ENCODE results near the gene NADK.

NADK gene

GRCh38 chr1:1761504-1762376 lies 16.5 kb downstream of the NADK start:
- Histone ChIP-seq H2BK12ac (ENCODE audit: low read length in 2 of 2) (no peak overlapping the region), H3K18ac (ENCODE audit: low read depth in 1 of 2, low read length in 2 of 2) (no peak overlapping the region), H2AFZ (ENCODE audit: low read depth, low read length) (no peak overlapping the region), H3K4me2 (ENCODE audit: low read length, poor library complexity, severe bottlenecking) (no peak overlapping the region), H2BK120ac (ENCODE audit: low read depth, low read length) (no peak overlapping the region), H2BK5ac (ENCODE audit: low read depth, low read length, poor library complexity, severe bottlenecking) (no peak overlapping the region), H3K9me3 (ENCODE audit: control insufficient read depth, low read length) (no peaks in the 10 kb centered on the region), H2AK5ac (ENCODE audit: low read length, severe bottlenecking) (no peak overlapping the region), H3K4me3 (ENCODE audit: insufficient read depth in 1 of 2, low read depth in 1 of 2, low read length in 2 of 2) (no peak overlapping the region), H4K8ac (ENCODE audit: low read length) (no peak overlapping the region), H4K91ac (ENCODE audit: low read length) (no peak overlapping the region), H3K14ac (ENCODE audit: low read length in 2 of 2) (no peak overlapping the region), H3K27me3 (ENCODE audit: control insufficient read depth in 1 of 2, insufficient read depth in 1 of 2, low read length in 2 of 2) (no peaks in the 10 kb centered on the region), H2BK15ac (ENCODE audit: low read depth, poor library complexity, severe bottlenecking) (no peak overlapping the region), H3K27ac (ENCODE audit: low read length, poor library complexity, severe bottlenecking) (no peak overlapping the region), H3K79me1 (replicated peaks; ENCODE audit: low read length, poor library complexity, severe bottlenecking) (peaks cover 42% of the 10 kb centered on the region), H3K4me1 (ENCODE audit: control insufficient read depth, insufficient read depth, low read depth, low read length) (peaks cover 14% of the 10 kb centered on the region), H3K4ac (ENCODE audit: low read depth in 1 of 2, low read length in 2 of 2) (no peak overlapping the region), H3K9ac (ENCODE audit: low read length) (no peak overlapping the region), H3K23ac (ENCODE audit: low read length in 2 of 2) (no peak overlapping the region), H3K36me3 (ENCODE audit: control insufficient read depth in 1 of 2, insufficient read depth in 2 of 2, low read depth in 1 of 2, low read length in 2 of 2) (peaks cover 63 to 81% of the 10 kb centered on the region in 2 experiments)
- 98% methylated on average over 23 of the region's 23 CpGs for WGBS
- no peak for DNase-seq

DNA sequence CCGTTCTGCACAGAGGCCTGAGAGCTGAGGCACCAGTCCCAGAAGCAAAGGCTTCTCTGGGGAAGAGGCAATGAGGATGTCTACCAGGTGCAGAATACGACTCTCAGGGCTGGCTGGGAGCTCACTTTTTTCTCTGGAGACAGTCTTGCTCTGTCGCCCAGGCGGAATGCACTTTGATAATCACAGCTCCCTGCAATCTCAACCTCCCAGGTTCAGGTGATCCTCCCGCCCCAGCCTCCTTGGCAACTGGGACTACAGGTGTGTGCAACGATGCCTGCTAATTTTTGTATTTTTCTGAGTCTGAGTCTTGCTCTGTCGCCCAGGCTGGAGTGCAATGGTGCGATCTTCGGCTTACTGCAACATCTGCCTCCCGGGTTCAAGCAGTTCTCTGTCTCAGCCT lies 17.6 kb downstream of the NADK start:
- Histone ChIP-seq H3K18ac (ENCODE audit: low read depth in 1 of 2, low read length in 2 of 2) (no peak overlapping the region), H2BK5ac (ENCODE audit: low read depth, low read length, poor library complexity, severe bottlenecking) (no peak overlapping the region), H3K9ac (ENCODE audit: low read length) (no peak overlapping the region), H3K14ac (ENCODE audit: low read length in 2 of 2) (no peak overlapping the region), H3K27ac (ENCODE audit: low read length, poor library complexity, severe bottlenecking) (no peak overlapping the region), H2BK15ac (ENCODE audit: low read depth, poor library complexity, severe bottlenecking) (no peak overlapping the region), H4K8ac (ENCODE audit: low read length) (no peak overlapping the region), H2BK120ac (ENCODE audit: low read depth, low read length) (no peak overlapping the region), H3K4me3 (ENCODE audit: insufficient read depth in 1 of 2, low read depth in 1 of 2, low read length in 2 of 2) (no peak overlapping the region), H4K91ac (ENCODE audit: low read length) (no peak overlapping the region), H3K4me1 (ENCODE audit: control insufficient read depth, insufficient read depth, low read depth, low read length) (peaks cover 14% of the 10 kb centered on the region), H3K23ac (ENCODE audit: low read length in 2 of 2) (no peak overlapping the region), H3K27me3 (ENCODE audit: control insufficient read depth in 1 of 2, insufficient read depth in 1 of 2, low read length in 2 of 2) (no peaks in the 10 kb centered on the region), H2BK12ac (ENCODE audit: low read length in 2 of 2) (no peak overlapping the region), H3K4me2 (ENCODE audit: low read length, poor library complexity, severe bottlenecking) (no peak overlapping the region), H2AFZ (ENCODE audit: low read depth, low read length) (no peak overlapping the region), H2AK5ac (ENCODE audit: low read length, severe bottlenecking) (no peak overlapping the region), H3K4ac (ENCODE audit: low read depth in 1 of 2, low read length in 2 of 2) (no peak overlapping the region), H3K9me3 (ENCODE audit: control insufficient read depth, low read length) (no peaks in the 10 kb centered on the region), H3K36me3 (ENCODE audit: control insufficient read depth in 1 of 2, insufficient read depth in 2 of 2, low read depth in 1 of 2, low read length in 2 of 2) (peaks cover 73 to 90% of the 10 kb centered on the region in 2 experiments), H3K79me1 (replicated peaks; ENCODE audit: low read length, poor library complexity, severe bottlenecking) (peaks cover 48% of the 10 kb centered on the region)
- DNase-seq = no peak
- WGBS = 95% methylated on average over 10 of the region's 10 CpGs

GRCh38 chr1:1760345-1760650 lies 18.0 kb downstream of the NADK start:
- Histone ChIP-seq H3K27me3 (ENCODE audit: control insufficient read depth in 1 of 2, insufficient read depth in 1 of 2, low read length in 2 of 2) (no peaks in the 10 kb centered on the region), H3K4me3 (ENCODE audit: insufficient read depth in 1 of 2, low read depth in 1 of 2, low read length in 2 of 2) (no peak overlapping the region), H3K14ac (ENCODE audit: low read length in 2 of 2) (no peak overlapping the region), H4K91ac (ENCODE audit: low read length) (no peak overlapping the region), H3K4ac (ENCODE audit: low read depth in 1 of 2, low read length in 2 of 2) (no peak overlapping the region), H3K4me1 (ENCODE audit: control insufficient read depth, insufficient read depth, low read depth, low read length) (peaks cover 14% of the 10 kb centered on the region), H3K18ac (ENCODE audit: low read depth in 1 of 2, low read length in 2 of 2) (no peak overlapping the region), H2BK5ac (ENCODE audit: low read depth, low read length, poor library complexity, severe bottlenecking) (no peak overlapping the region), H3K4me2 (ENCODE audit: low read length, poor library complexity, severe bottlenecking) (no peak overlapping the region), H3K9me3 (ENCODE audit: control insufficient read depth, low read length) (no peaks in the 10 kb centered on the region), H2BK120ac (ENCODE audit: low read depth, low read length) (no peak overlapping the region), H2AFZ (ENCODE audit: low read depth, low read length) (no peak overlapping the region), H2BK12ac (ENCODE audit: low read length in 2 of 2) (no peak overlapping the region), H3K23ac (ENCODE audit: low read length in 2 of 2) (no peak overlapping the region), H3K36me3 (ENCODE audit: control insufficient read depth in 1 of 2, insufficient read depth in 2 of 2, low read depth in 1 of 2, low read length in 2 of 2) (peaks cover 75 to 94% of the 10 kb centered on the region in 2 experiments), H2AK5ac (ENCODE audit: low read length, severe bottlenecking) (no peak overlapping the region), H4K8ac (ENCODE audit: low read length) (no peak overlapping the region), H3K79me1 (replicated peaks; ENCODE audit: low read length, poor library complexity, severe bottlenecking) (peaks cover 50% of the 10 kb centered on the region), H3K27ac (ENCODE audit: low read length, poor library complexity, severe bottlenecking) (no peak overlapping the region), H3K9ac (ENCODE audit: low read length) (no peak overlapping the region), H2BK15ac (ENCODE audit: low read depth, poor library complexity, severe bottlenecking) (no peak overlapping the region)
- no peak for DNase-seq
- WGBS = 95% methylated on average over 20 of the region's 20 CpGs

GRCh38 chr1:1759456-1760344 lies 18.6 kb downstream of the NADK start:
- no peak overlapping the region for H3K4me2 ChIP-seq (ENCODE audit: low read length, poor library complexity, severe bottlenecking)
- H3K27me3 ChIP-seq (ENCODE audit: control insufficient read depth in 1 of 2, insufficient read depth in 1 of 2, low read length in 2 of 2) = no peaks in the 10 kb centered on the region
- peak overlapping the region; percentile 28 for H4K91ac ChIP-seq (ENCODE audit: low read length)
- DNase-seq = no peak
- H4K8ac ChIP-seq (ENCODE audit: low read length) = peak overlapping the region; percentile 24
- no peak overlapping the region for H2BK5ac ChIP-seq (ENCODE audit: low read depth, low read length, poor library complexity, severe bottlenecking)
- no peak overlapping the region for H3K14ac ChIP-seq (ENCODE audit: low read length in 2 of 2)
- no peak overlapping the region for H3K4me3 ChIP-seq (ENCODE audit: insufficient read depth in 1 of 2, low read depth in 1 of 2, low read length in 2 of 2)
- peaks cover 75 to 95% of the 10 kb centered on the region in 2 experiments for H3K36me3 ChIP-seq (ENCODE audit: control insufficient read depth in 1 of 2, insufficient read depth in 2 of 2, low read depth in 1 of 2, low read length in 2 of 2)
- 92% methylated on average over 36 of the region's 37 CpGs for WGBS
- H3K4ac ChIP-seq (ENCODE audit: low read depth in 1 of 2, low read length in 2 of 2) = no peak overlapping the region
- no peak overlapping the region for H3K9ac ChIP-seq (ENCODE audit: low read length)
- H3K9me3 ChIP-seq (ENCODE audit: control insufficient read depth, low read length) = no peaks in the 10 kb centered on the region
- no peak overlapping the region for H2BK15ac ChIP-seq (ENCODE audit: low read depth, poor library complexity, severe bottlenecking)
- no peak overlapping the region for H3K18ac ChIP-seq (ENCODE audit: low read depth in 1 of 2, low read length in 2 of 2)
- peaks cover 54% of the 10 kb centered on the region for H3K79me1 ChIP-seq (replicated peaks; ENCODE audit: low read length, poor library complexity, severe bottlenecking)
- H3K27ac ChIP-seq (ENCODE audit: low read length, poor library complexity, severe bottlenecking) = no peak overlapping the region
- no peak overlapping the region for H2BK12ac ChIP-seq (ENCODE audit: low read length in 2 of 2)
- no peak overlapping the region for H2BK120ac ChIP-seq (ENCODE audit: low read depth, low read length)
- H2AK5ac ChIP-seq (ENCODE audit: low read length, severe bottlenecking) = no peak overlapping the region
- peaks cover 14% of the 10 kb centered on the region for H3K4me1 ChIP-seq (ENCODE audit: control insufficient read depth, insufficient read depth, low read depth, low read length)
- no peak overlapping the region for H2AFZ ChIP-seq (ENCODE audit: low read depth, low read length)
- no peak overlapping the region for H3K23ac ChIP-seq (ENCODE audit: low read length in 2 of 2)

Measured in mesenchymal stem cell (in vitro differentiated cells and primary cell).